Adipose tissue (tissue), 3 donors: ENCODE measurements around the gene STARD13. TPM values are rescaled to one million over a fixed set of nuclear protein-coding genes. Genes with fewer than 3 reads are reported as not detected.
"Not testable (repeated sequence)": the region's sequence is repeated elsewhere in the genome, so short reads cannot be mapped to it uniquely, and the experiment has no call there.

ENCODE experiments used
- H3K27ac ChIP-seq: one replicate; pipeline ENCODE4 v1.5.1; 2013; ENCODE audit warnings: low read depth, low read length
- WGBS, 3 donors: extraction: QIAGEN DNeasy Blood & Tissue Kit; methylation state at CpG; one replicate each; pipeline ENCODE4 v1.1.7; 2013; 5-methylcytosine and 5-hydroxymethylcytosine counted together
- polyA plus RNA-seq, 3 donors: library from polyadenylated mRNA; stranded (reverse); fragments of 200-250 nt; gene quantifications; one replicate each; pipeline ENCODE4 v1.2.3, GENCODE V29; 2013
- donor health status: healthy with polysubstance abuse.
- donor health status: Bipolar disorder and iron deficiency.
- donor health status: healthy.

Gene STARD13
- polyA plus RNA-seq, 3 donors = 5.4 to 17.0 (median 13.3) TPM

GRCh38 chr13:33194820-33195692 lies 90.5 kb downstream of the STARD13 start:
- WGBS, 3 donors = 21 to 67% (median 54%) methylated on average over 8 of the region's 8 CpGs
- no peak overlapping the region for H3K27ac ChIP-seq

- no peak overlapping the region for H3K27ac ChIP-seq
- WGBS, 3 donors = 72 to 82% (median 74%) methylated on average over 7 of the region's 7 CpGs
Observed at GRCh38 chr13:33193428-33193974, 92.1 kb downstream of the STARD13 start.

GRCh38 chr13:33191425-33192210 lies 93.9 kb downstream of the STARD13 start:
- no peak overlapping the region for H3K27ac ChIP-seq
- WGBS, 3 donors = 31 to 80% (median 73%) methylated on average over 4 of the region's 4 CpGs

- 80 to 92% (median 86%) methylated on average over 6 of the region's 6 CpGs for WGBS, 3 donors
- H3K27ac ChIP-seq = no peak overlapping the region
Observed at GRCh38 chr13:33189470-33189869, 96.1 kb downstream of the STARD13 start.

- 64 to 68% (median 65%) methylated on average over 4 of the region's 4 CpGs for WGBS, 3 donors
- no peak overlapping the region for H3K27ac ChIP-seq
Observed at GRCh38 chr13:33188093-33188882, 97.3 kb downstream of the STARD13 start.

- H3K27ac ChIP-seq = no peak overlapping the region
- WGBS, 3 donors = 42 to 57% (median 46%) methylated on average over 8 of the region's 8 CpGs
Observed at GRCh38 chr13:33186861-33187291, 98.7 kb downstream of the STARD13 start.

GRCh38 chr13:33185853-33186252 lies 99.7 kb downstream of the STARD13 start:
- 71 to 86% (median 78%) methylated on average over 6 of the region's 6 CpGs for WGBS, 3 donors
- no peak overlapping the region for H3K27ac ChIP-seq

- WGBS, 3 donors = 68 to 78% (median 77%) methylated on average over 2 of the region's 2 CpGs
- no peak overlapping the region for H3K27ac ChIP-seq
Observed at GRCh38 chr13:33184530-33184929, 101.0 kb downstream of the STARD13 start.

- 70 to 90% (median 89%) methylated on average over 2 of the region's 2 CpGs for WGBS, 3 donors
- H3K27ac ChIP-seq = no peak overlapping the region
Observed at GRCh38 chr13:33184112-33184490, 101.5 kb downstream of the STARD13 start.

GRCh38 chr13:33183431-33184111 lies 102.0 kb downstream of the STARD13 start:
- 80 to 92% (median 84%) methylated on average over 3 of the region's 3 CpGs for WGBS, 3 donors
- no peak overlapping the region for H3K27ac ChIP-seq

- no peak overlapping the region for H3K27ac ChIP-seq
- WGBS, 3 donors = 28 to 87% (median 86%) methylated on average over 9 of the region's 9 CpGs
Observed at GRCh38 chr13:33182729-33183128, 102.8 kb downstream of the STARD13 start.

GRCh38 chr13:33181264-33181663 lies 104.3 kb downstream of the STARD13 start:
- no peak overlapping the region for H3K27ac ChIP-seq

- 24 to 82% (median 75%) methylated on average over 5 of the region's 5 CpGs for WGBS, 3 donors
Observed at GRCh38 chr13:33180122-33180804, 105.3 kb downstream of the STARD13 start.

GRCh38 chr13:33179463-33179862 lies 106.1 kb downstream of the STARD13 start:
- WGBS, 3 donors = 68 to 93% (median 90%) methylated on average over 1 of the region's 1 CpG
- no peak overlapping the region for H3K27ac ChIP-seq

More at GRCh38 chr13:33180122-33180804, 105.3 kb downstream of the STARD13 start:
- no peak overlapping the region for H3K27ac ChIP-seq

- WGBS, 3 donors = 56 to 80% (median 71%) methylated on average over 4 of the region's 4 CpGs
- no peak overlapping the region for H3K27ac ChIP-seq
Observed at GRCh38 chr13:33178209-33178840, 107.2 kb downstream of the STARD13 start.

GRCh38 chr13:33177340-33178208 lies 108.0 kb downstream of the STARD13 start:
- H3K27ac ChIP-seq = not testable (repeated sequence)
- 73 to 86% (median 81%) methylated on average over 4 of the region's 4 CpGs for WGBS, 3 donors
